IMR-90 (cell line): ENCODE measurements around the gene ZC3H12D. TPM values are rescaled to one million over a fixed set of nuclear protein-coding genes. Genes with fewer than 3 reads are reported as not detected.

Experiments used
- ATAC-seq: fragments of 200-7000 bp; cut with Tn5 transposase; 2 replicates; pipeline ENCODE4 v1.9.1; 2020; ENCODE audit warnings: low read depth, mild to moderate bottlenecking, moderate library complexity
- BruUV-seq: library from RNA; stranded (reverse); fragments of 400-500 nt; replicated peaks from 2 replicates; lab custom pipeline; 2021; lab: Mats Ljungman, UMichigan
- CTCF ChIA-PET: fragments of 300-600 bp; formaldehyde crosslinking; extraction: SDS; loops from one replicate; lab custom pipeline; 2021; ENCODE audit warnings: antibody characterized with exemption; lab: Yijun Ruan, JAX
- POLR2A ChIA-PET: fragments of 300-600 bp; sonication (Branson Sonifier 250); formaldehyde crosslinking; loops from one replicate; lab custom pipeline; 2022; ENCODE audit warnings: antibody characterized with exemption; ENCODE audit not compliant: unreplicated experiment; lab: Charles Lee
- DNase-seq: peaks from one replicate; pipeline ENCODE4 v3.0.0; 2013
- H2AFZ ChIP-seq: replicated peaks from 2 replicates; pipeline ENCODE3; 2013; ENCODE audit warnings: low read length, mild to moderate bottlenecking; ENCODE audit not compliant: poor library complexity
- H2AK5ac ChIP-seq: 2 replicates; pipeline ENCODE4 v1.6.1; 2013; ENCODE audit warnings: low read depth, low read length, inconsistent platforms
- H2AK9ac ChIP-seq: replicated peaks from 2 replicates; pipeline ENCODE3; 2013; ENCODE audit warnings: mild to moderate bottlenecking, low read depth, low read length, moderate library complexity; ENCODE audit not compliant: poor library complexity
- H2BK120ac ChIP-seq: 2 replicates; pipeline ENCODE4 v1.6.1; 2013; ENCODE audit warnings: low read depth, low read length, inconsistent platforms
- H2BK15ac ChIP-seq: 3 replicates; pipeline ENCODE4 v1.6.1; 2013; ENCODE audit warnings: low read depth, low read length, inconsistent platforms
- H2BK20ac ChIP-seq: 2 replicates; pipeline ENCODE4 v1.6.1; 2013; ENCODE audit warnings: low read depth, mild to moderate bottlenecking, inconsistent platforms, low read length, moderate library complexity
- H2BK5ac ChIP-seq: 2 replicates; pipeline ENCODE4 v1.6.1; 2013; ENCODE audit warnings: mild to moderate bottlenecking, low read depth, low read length, inconsistent platforms; ENCODE audit not compliant: poor library complexity, severe bottlenecking
- H3K14ac ChIP-seq: replicated peaks from 2 replicates; pipeline ENCODE4 v1.6.1; 2013; ENCODE audit warnings: low read depth, low read length, inconsistent platforms
- H3K18ac ChIP-seq: 2 replicates; pipeline ENCODE4 v1.6.1; 2013; ENCODE audit warnings: low read depth, low read length, control low read depth
- H3K23ac ChIP-seq: 2 replicates; pipeline ENCODE4 v1.6.1; 2013; ENCODE audit warnings: low read depth, low read length, inconsistent platforms
- H3K27ac ChIP-seq: 2 replicates; pipeline ENCODE4 v1.5.1; 2013; ENCODE audit warnings: mild to moderate bottlenecking, control low read depth, low read length; ENCODE audit not compliant: insufficient read depth
- H3K27me3 ChIP-seq: 2 replicates; pipeline ENCODE4 v1.6.1; 2013; ENCODE audit warnings: low read length; ENCODE audit not compliant: control insufficient read depth, insufficient read depth
- H3K36me3 ChIP-seq: 2 replicates; pipeline ENCODE4 v1.6.1; 2013; ENCODE audit warnings: low read length, mixed read lengths; ENCODE audit not compliant: control insufficient read depth, insufficient read depth
- H3K4ac ChIP-seq: 2 replicates; pipeline ENCODE4 v1.6.1; 2013; ENCODE audit warnings: low read depth, low read length, inconsistent platforms
- H3K4me1 ChIP-seq: 2 replicates; pipeline ENCODE4 v1.6.1; 2013; ENCODE audit warnings: low read length, mixed read lengths; ENCODE audit not compliant: control insufficient read depth, insufficient read depth
- H3K4me2 ChIP-seq: 2 replicates; pipeline ENCODE4 v1.6.1; 2013; ENCODE audit warnings: low read depth, mild to moderate bottlenecking, control low read depth, low read length, moderate library complexity
- H3K4me3 ChIP-seq: 2 replicates; pipeline ENCODE4 v1.5.1; 2013; ENCODE audit warnings: low read depth, mild to moderate bottlenecking, control low read depth, low read length, moderate library complexity; ENCODE audit not compliant: insufficient read depth
- H3K56ac ChIP-seq: 2 replicates; pipeline ENCODE4 v1.6.1; 2013; ENCODE audit warnings: low read length, inconsistent platforms; ENCODE audit not compliant: insufficient read depth; ENCODE audit errors: extremely low read depth
- H3K79me1 ChIP-seq, 2 experiments: 2 replicates each; pipeline ENCODE4 v1.6.1; 2013; ENCODE audit warnings: low read length in 2 of 2, inconsistent platforms in 1 of 2, low read depth in 1 of 2
- H3K9ac ChIP-seq: 2 replicates; pipeline ENCODE4 v1.6.1; 2013; ENCODE audit warnings: low read depth, low read length, control low read depth
- H3K9me1 ChIP-seq: 2 replicates; pipeline ENCODE4 v1.6.1; 2013; ENCODE audit warnings: low read length, inconsistent platforms; ENCODE audit not compliant: insufficient read depth
- H3K9me3 ChIP-seq: 2 replicates; pipeline ENCODE4 v1.6.1; 2013; ENCODE audit warnings: low read length; ENCODE audit not compliant: control insufficient read depth, insufficient read depth
- H4K20me1 ChIP-seq: 2 replicates; pipeline ENCODE4 v1.6.1; 2013; ENCODE audit warnings: low read length, inconsistent platforms; ENCODE audit not compliant: insufficient read depth
- H4K5ac ChIP-seq: 2 replicates; pipeline ENCODE4 v1.6.1; 2013; ENCODE audit warnings: mild to moderate bottlenecking, low read depth, low read length, control low read depth
- H4K8ac ChIP-seq, 2 experiments: 2 replicates each; pipeline ENCODE4 v1.6.1; 2013; ENCODE audit warnings: low read depth in 2 of 2, low read length in 2 of 2, control low read depth in 1 of 2, inconsistent platforms in 1 of 2
- H4K91ac ChIP-seq: 2 replicates; pipeline ENCODE4 v1.6.1; 2013; ENCODE audit warnings: low read depth, low read length, inconsistent platforms; ENCODE audit not compliant: insufficient read depth
- CEBPB ChIP-seq: IDR thresholded peaks from 2 replicates; pipeline ENCODE4 v1.6.1; 2012; ENCODE audit warnings: low read depth, low read length, improper control_type of control experiment
- FOS ChIP-seq: fragments of 150-350 bp; IDR thresholded peaks from 2 replicates; pipeline ENCODE4 v1.6.1; 2016; ENCODE audit warnings: low read depth, low read length
- MAFK ChIP-seq: IDR thresholded peaks from 2 replicates; pipeline ENCODE4 v1.6.1; 2012; ENCODE audit warnings: low read depth, low read length, improper control_type of control experiment
- MAZ ChIP-seq: IDR thresholded peaks from 2 replicates; pipeline ENCODE4 v1.6.1; 2012; ENCODE audit warnings: low read depth, mild to moderate bottlenecking, low read length, improper control_type of control experiment, moderate library complexity, borderline replicate concordance
- NFE2L2 ChIP-seq: fragments of 150-350 bp; IDR thresholded peaks from 2 replicates; pipeline ENCODE4 v1.6.1; 2016; ENCODE audit warnings: low read depth, mild to moderate bottlenecking, low read length
- POLR2A ChIP-seq: IDR thresholded peaks from 2 replicates; pipeline ENCODE4 v1.6.1; 2012; ENCODE audit warnings: mild to moderate bottlenecking, low read depth, low read length
- WGBS, 2 experiments: methylation state at CpG; one replicate each; pipeline versions ENCODE4 v1.1.5 to v1.1.7; 2013; ENCODE audit warnings: missing lambda C conversion rate in 2 of 2; ENCODE audit not compliant: insufficient read length in 1 of 2; ENCODE audit errors: extremely low coverage in 2 of 2; 5-methylcytosine and 5-hydroxymethylcytosine counted together
- dilution Hi-C: fragments of 300-500 bp; cut with HindIII; formaldehyde crosslinking; loops from one replicate; pipeline ENCODE4 v1.14.3; 2018; ENCODE audit warnings: low sequenced_read_pairs; ENCODE audit not compliant: unreplicated experiment
- in situ Hi-C: fragments of 300-500 bp; cut with MboI; formaldehyde crosslinking; loops from 3 replicates; pipeline ENCODE4 v1.14.3; 2019; ENCODE audit warnings: low sequenced_read_pairs, inconsistent platforms, mixed read lengths
- intact Hi-C: fragments of 100-400 bp; cut with micrococcal nuclease; formaldehyde crosslinking; loops from 2 replicates; pipeline ENCODE4 v1.10.0; 2022
- polyA plus RNA-seq, 3 experiments: library from polyadenylated mRNA; depleted of rRNA; stranded (reverse); fragments of >200 nt; gene quantifications; 2 replicates each; pipeline ENCODE4 v1.2.3, GENCODE V29; 2012; ENCODE audit warnings: low replicate concordance in 1 of 3
- total RNA-seq: library from RNA; depleted of rRNA; stranded (reverse); fragments of >200 nt; gene quantifications from 2 replicates; pipeline ENCODE4 v1.2.3, GENCODE V29; 2012

Gene ZC3H12D
- total and polyA plus RNA-seq, 2 of the 4 experiments (the other 2 are of a cell fraction): under 0.01 to 0.12 TPM

GRCh38 chr6:149482545-149483333 lies 2.1 kb downstream of the ZC3H12D start:
- H4K5ac ChIP-seq: no peak overlapping the region
- intact Hi-C loops (no loop called here), dilution Hi-C loops (no loop called here), in situ Hi-C loops (no loop called here)
- no peak for TF ChIP-seq CEBPB
- no peak for TF ChIP-seq NFE2L2
- TF ChIP-seq FOS: no peak
- TF ChIP-seq MAFK: no peak
- TF ChIP-seq MAZ: no peak
- TF ChIP-seq POLR2A: no peak
- no peak overlapping the region for H3K18ac ChIP-seq
- no peak overlapping the region for H3K4ac ChIP-seq
- H4K91ac ChIP-seq: no peak overlapping the region
- no TSS peak for BruUV-seq
- no peaks in the 10 kb centered on the region; the same call in 1 of the 2 replicates for H3K27me3 ChIP-seq
- no peak overlapping the region for H3K23ac ChIP-seq
- 100% methylated on average over 1 of the region's 14 CpGs; no CpG with 5 or more reads in 1 of the 2 experiments for WGBS, 2 experiments
- H3K14ac ChIP-seq: no peak overlapping the region
- peaks cover 5% of the 10 kb centered on the region; the same call in 1 of the 2 replicates for H3K4me1 ChIP-seq
- no peak overlapping the region for H3K27ac ChIP-seq
- DNase-seq (no peak), ATAC-seq (no peak)
- H3K56ac ChIP-seq: no peak overlapping the region
- no peaks in the 10 kb centered on the region for H3K9me3 ChIP-seq
- no peak overlapping the region for H4K8ac ChIP-seq
- ChIA-PET POLR2A (interaction anchor here (1.0 kb wide), 1 partner anchor 14 kb away, joined by 3 read pairs; no protein-coding TSS in a partner anchor), CTCF (no interaction called here)
- H4K20me1 ChIP-seq: no peaks in the 10 kb centered on the region
- no peaks in the 10 kb centered on the region for H3K36me3 ChIP-seq
- no peaks in the 10 kb centered on the region for H3K79me1 ChIP-seq
- no peak overlapping the region for H2BK5ac ChIP-seq
- H2AK5ac ChIP-seq: no peak overlapping the region
- H3K9me1 ChIP-seq: no peaks in the 10 kb centered on the region; the same call in 1 of the 2 replicates
- no peak overlapping the region for H2BK15ac ChIP-seq
- no peak overlapping the region for H2AK9ac ChIP-seq
- H3K4me3 ChIP-seq: no peak overlapping the region
- H3K4me2 ChIP-seq: no peak overlapping the region
- H2BK120ac ChIP-seq: no peak overlapping the region
- H2BK20ac ChIP-seq: no peak overlapping the region
- no peak overlapping the region for H3K9ac ChIP-seq
- H2AFZ ChIP-seq: no peak overlapping the region
